CD4-positive, alpha-beta T cell treated with Interleukin-10 for 1 hour (primary cell): ENCODE results near the gene CABCOCO1.
A peak's percentile ranks its signal among the peaks of the same experiment; 100 is the strongest.
"Not testable (repeated sequence)": the region's sequence is repeated elsewhere in the genome, so short reads cannot be mapped to it uniquely, and the experiment has no call there.

Experiments
- DNase-seq: peaks from one replicate; pipeline ENCODE4 v3.0.0-alpha.2; 2020

The CABCOCO1 gene

DNA sequence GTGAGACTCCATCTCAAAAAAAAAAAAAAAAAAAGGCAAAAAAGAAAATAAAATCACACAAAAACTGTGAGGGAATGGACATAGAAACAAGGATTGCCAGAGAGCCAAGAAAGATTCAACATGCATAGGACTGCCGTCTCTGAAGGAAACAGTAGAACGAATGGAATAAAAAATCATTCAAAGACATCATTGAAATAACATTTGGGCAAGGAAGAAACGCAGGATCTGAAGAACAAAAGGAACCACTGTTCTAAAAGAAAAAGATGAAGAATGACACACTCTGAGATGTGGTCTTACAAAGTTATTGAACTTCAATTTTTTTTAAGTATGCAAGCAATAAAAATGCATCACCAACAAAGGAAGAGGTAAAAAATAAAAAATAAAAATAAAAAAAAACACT lies 57.2 kb downstream of the CABCOCO1 start:
- DNase-seq: no peak

GRCh38 chr10:61721431-61721830 lies 58.7 kb downstream of the CABCOCO1 start:
- DNase-seq: no peak

DNA sequence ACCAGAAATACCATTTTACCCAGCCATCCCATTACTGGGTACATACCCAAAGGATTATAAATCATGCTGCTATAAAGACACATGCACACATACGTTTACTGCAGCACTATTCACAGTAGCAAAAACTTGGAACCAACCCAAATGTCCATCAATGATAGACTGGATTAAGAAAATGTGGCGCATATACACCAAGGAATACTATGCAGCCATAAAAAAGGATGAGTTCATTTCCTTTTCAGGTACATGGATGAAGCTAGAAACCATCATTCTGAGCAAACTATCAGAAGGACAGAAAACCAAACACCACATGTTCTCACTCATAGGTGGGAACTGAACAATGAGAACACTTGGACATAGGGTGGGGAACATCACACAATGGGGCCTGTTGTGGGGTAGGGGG lies 62.5 kb downstream of the CABCOCO1 start:
- not testable (repeated sequence) for DNase-seq

- DNase-seq: no peak
Observed at GRCh38 chr10:61729596-61729995, 66.9 kb downstream of the CABCOCO1 start.

DNA sequence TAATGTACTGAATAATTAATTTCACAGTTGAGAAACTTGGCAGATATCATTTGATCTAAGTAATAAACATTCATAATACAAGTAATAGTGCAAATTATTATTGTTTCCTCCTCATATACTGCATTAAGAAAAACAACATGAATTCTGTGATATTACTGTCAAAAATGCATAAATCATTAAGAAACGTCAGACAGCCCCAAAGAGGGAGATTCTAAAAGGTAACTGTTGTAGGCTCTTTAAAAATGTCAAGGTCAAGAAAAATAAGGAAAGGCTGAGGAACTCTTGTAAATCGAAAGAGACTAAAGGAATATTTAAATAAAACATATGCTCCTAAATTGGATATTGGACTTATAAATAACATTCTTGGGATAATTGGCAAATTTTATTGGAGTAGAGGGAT lies 67.9 kb downstream of the CABCOCO1 start:
- DNase-seq: no peak

DNA sequence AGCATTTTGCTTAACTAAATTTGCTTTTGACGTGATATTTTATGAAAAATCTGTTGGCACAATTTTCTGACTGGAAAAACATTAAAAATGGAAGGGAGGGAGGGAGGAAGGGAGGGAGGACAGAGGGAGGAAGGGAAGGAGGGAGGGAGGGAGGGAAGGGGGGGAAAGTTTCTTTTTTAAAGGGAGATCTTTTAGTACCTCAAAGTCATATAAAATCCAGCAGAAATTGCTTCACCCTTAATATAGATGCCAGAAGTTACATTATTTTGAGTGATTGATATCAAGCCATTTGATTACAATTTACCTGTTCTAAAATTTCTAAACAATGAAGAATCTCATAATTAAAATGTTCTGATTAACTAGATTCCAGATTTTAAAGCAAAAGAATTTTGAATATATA lies 68.9 kb downstream of the CABCOCO1 start:
- DNase-seq: no peak

GRCh38 chr10:61732629-61733278 lies 70.0 kb downstream of the CABCOCO1 start:
- DNase-seq: no peak

DNA sequence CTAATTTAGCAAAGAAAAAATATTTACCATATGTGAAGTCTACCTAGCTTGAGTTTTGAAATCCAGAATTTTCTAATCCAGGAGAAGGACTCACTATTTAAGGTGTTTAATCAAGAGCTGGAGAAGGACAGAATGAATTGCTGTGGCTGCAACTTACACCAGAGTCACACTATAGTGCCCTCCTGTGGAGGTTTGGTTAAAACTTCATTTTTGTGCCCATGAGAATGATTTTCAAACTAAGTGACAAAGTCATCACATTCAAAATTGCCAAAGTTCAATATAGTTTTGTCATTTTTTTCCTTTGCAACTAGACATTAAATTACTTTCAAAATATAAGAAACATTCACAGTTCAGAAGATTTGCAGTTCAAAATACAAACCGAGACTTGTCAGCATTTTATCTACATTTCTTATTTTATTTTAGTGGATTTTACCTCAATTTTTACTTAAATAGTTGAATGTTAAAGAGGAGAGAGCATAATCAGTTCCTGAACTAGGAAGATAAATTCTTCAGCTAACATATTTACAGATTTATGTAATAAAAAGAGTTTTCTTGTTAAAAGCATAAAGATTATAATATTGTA lies 70.7 kb downstream of the CABCOCO1 start:
- DNase-seq: peak; percentile 27

DNA sequence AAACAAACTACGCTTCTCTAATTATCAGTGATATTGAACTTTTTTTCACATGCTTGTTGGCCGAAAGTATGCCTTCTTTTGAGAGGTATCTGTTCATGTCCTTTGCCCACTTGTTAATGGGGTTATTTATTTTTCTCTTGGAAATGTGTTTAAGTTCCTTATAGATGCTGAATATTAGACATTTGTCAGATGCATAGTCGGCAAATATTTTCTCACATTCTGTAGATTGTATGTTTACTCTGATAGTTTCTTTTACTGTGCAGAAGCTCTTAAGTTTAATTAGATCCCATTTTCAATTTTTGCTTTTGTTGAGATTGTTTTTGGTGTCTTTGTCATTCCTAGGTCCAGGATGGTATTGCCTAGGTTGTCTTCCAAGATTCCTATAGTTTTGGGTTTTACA lies 73.2 kb downstream of the CABCOCO1 start:
- no peak for DNase-seq

GRCh38 chr10:61737455-61737854 lies 74.7 kb downstream of the CABCOCO1 start:
- not testable (repeated sequence) for DNase-seq

GRCh38 chr10:61742812-61743211 lies 80.1 kb downstream of the CABCOCO1 start:
- DNase-seq: no peak

DNA sequence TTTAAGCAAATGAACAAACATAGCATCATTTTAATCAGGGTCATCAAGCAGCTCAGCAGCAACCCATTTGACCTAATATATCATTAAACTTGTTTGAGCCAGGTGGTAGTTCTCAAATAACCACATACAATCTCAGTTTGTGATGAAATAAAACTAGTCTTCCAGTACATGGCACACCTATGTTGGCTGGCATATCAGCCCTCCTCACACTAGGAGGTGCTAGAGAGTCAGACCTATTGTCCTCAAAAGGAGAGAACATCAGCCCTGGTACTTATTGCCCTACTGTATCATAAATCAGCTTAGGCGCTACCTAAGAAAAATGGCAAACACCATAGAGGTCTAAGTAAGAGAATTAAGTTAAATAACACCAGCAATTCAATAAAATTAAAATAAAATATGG lies 81.7 kb downstream of the CABCOCO1 start:
- DNase-seq: no peak

GRCh38 chr10:61746377-61746776 lies 83.6 kb downstream of the CABCOCO1 start:
- no peak for DNase-seq

- DNase-seq: no peak
Observed at GRCh38 chr10:61747307-61747706, 84.6 kb downstream of the CABCOCO1 start.

GRCh38 chr10:61749291-61749690 lies 86.6 kb downstream of the CABCOCO1 start:
- DNase-seq: no peak

DNA sequence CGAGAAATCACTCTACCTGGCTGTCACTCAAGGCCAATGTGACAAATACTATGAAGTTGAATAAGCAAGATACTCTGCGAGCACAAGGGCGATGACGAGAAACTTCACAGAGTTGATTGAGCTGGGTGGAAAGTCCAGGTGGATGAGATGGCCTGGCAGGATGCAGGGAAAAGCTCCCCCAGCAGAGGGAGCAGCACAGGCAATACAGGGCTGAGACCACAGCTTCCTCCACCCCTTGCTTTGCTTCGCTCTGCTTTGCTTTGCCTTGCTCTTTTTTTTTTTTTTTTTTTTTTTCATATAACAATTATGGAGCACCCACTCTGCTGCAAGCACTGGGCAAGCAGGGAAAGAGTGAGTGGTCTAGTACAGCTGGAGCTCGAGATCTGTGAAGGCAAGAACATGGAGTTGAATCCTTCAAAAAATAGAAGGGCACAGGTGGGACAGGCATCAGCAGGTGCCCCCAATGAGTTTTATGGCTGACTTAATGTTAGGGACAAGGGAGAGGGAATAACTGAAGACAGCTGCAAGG lies 88.3 kb downstream of the CABCOCO1 start:
- DNase-seq: peak; percentile 74

GRCh38 chr10:61751599-61751998 lies 88.9 kb downstream of the CABCOCO1 start:
- DNase-seq: no peak

DNA sequence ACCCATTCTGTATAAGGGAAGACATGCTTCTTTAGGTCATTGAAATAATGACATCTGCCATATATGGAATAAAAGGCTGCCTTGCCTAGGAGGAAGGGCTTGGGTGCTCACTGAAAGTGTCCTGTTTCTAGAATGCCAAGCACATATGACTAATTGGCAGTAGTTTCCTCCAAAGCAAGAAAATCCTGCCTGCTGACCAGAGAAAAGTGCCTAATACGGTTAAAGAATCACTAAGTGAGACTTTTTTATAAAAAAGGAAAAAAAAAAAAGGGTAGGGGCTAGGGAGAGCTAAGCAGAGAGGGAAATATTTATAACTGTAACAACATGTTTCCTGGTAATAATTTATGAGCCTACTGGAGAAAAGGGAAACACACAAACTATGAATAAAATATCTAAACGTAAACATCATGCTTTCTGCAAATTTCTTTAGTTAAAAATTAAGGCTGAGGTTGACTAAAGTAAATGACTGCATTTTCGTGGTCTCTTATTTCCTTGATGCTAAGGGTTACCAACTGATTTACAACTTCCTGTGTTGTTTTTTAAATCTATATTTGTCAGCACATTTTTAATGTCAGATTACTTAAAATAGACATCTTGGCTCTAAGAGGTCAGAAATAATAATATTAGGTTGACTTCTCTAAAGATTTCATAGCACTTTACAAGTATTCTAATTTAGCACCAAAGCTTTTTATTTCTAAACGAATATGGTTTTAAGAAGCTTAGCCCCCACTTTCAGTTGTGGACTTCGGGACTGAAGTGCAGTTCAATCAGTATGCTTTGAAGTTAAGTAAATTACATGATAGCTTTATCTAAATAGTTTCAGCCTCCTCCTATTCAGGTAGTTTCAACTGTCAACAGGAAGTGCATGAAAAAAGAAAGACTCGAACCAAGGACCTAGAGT lies 89.6 kb downstream of the CABCOCO1 start:
- DNase-seq: peak; percentile 7

DNA sequence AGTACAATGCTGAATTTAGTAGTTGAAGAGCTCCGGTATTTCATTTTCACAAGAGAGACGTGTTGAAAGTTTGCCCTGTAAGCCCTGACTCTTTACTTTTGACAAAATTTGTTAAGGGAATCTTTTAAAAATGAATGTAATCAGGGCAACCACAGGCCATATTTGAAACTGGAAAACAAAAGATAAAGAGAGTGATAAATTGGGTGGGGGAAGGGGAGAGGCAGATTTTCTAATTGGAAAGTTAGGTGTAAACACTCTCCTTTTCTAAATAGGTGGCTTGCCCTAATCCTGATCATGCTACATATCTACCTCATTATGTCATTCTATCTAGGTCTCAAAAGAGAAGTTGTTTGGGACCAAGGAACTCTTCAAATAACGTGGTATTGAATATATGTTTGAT lies 90.7 kb downstream of the CABCOCO1 start:
- no peak for DNase-seq

DNA sequence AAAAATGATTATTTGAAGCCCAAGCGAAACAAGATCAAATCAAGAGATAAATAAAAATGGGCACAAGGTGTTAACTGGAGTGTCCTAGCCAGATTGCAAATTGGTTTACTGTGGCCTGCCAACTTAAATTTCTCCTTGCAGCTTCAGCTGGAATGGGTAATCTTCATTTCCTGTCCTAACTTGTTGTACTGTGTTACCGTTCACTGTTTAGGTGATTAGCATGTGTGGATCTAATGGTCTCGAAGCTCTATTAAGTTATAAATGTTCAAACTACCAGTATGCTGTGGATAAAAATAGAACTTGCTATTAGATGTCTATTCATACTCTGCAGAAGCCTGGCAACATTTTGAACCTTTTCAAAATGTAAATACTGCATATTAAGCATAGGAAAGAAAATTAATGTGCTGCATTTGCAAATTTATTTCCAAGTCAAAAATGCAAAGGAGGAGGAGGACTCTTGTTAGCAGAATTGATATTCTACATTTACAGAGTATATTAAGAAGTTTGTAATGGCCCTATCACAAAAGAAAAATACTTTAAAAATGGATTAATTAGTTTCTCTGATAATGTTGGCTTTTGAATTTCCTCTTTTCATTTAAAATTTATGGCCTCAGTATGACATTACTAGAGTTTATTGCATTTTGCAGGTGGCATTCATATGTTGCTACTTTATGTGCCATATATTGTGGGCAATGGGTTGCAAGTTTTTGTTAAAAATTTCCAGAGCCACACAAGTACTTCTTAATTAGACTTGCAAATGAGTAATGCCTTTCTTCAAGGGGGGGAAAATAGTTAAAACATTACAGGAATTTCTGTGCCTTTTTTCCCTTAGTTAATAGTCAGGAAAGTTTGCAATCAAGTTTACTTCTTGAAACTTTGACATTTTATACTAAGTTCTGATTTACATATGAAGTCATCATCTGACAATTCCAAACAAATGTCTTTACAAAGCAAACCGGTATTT lies 92.1 kb downstream of the CABCOCO1 start:
- DNase-seq: no peak

- no peak for DNase-seq
Observed at GRCh38 chr10:61757001-61757400, 94.3 kb downstream of the CABCOCO1 start.
